IMR-90 (cell line): ENCODE measurements around the gene PHPT1.

Experiments
- BHLHE40 ChIP-seq: fragments of 150-350 bp; IDR thresholded peaks from 2 replicates; pipeline ENCODE4 v1.6.1; 2016; ENCODE audit warnings: mild to moderate bottlenecking, low read depth, low read length
- MAZ ChIP-seq: IDR thresholded peaks from 2 replicates; pipeline ENCODE4 v1.6.1; 2012; ENCODE audit warnings: low read depth, mild to moderate bottlenecking, low read length, improper control_type of control experiment, moderate library complexity, borderline replicate concordance
- MXI1 ChIP-seq: IDR thresholded peaks from 2 replicates; pipeline ENCODE4 v1.6.1; 2012; ENCODE audit warnings: low read depth, mild to moderate bottlenecking, low read length, moderate library complexity, borderline replicate concordance
- RAD21 ChIP-seq: IDR thresholded peaks from 2 replicates; pipeline ENCODE4 v1.6.1; 2012; ENCODE audit warnings: low read length, improper control_type of control experiment
- RFX5 ChIP-seq: IDR thresholded peaks from 2 replicates; pipeline ENCODE4 v1.8.0; 2012; ENCODE audit warnings: low read depth, mild to moderate bottlenecking, low read length, moderate library complexity
- TF ChIP-seq, protein P1 (sequence below): conservative IDR thresholded peaks from 2 replicates; pipeline ENCODE4 v1.5.1; 2012; ENCODE audit warnings: mild to moderate bottlenecking, low read depth, low read length, improper control_type of control experiment
- TF ChIP-seq, protein P2 (sequence below): fragments of 150-350 bp; IDR thresholded peaks from 2 replicates; pipeline ENCODE4 v1.6.1; 2017; ENCODE audit warnings: mild to moderate bottlenecking, antibody characterized with exemption, low read length, low read depth

- TF ChIP-seq, protein P1, sequence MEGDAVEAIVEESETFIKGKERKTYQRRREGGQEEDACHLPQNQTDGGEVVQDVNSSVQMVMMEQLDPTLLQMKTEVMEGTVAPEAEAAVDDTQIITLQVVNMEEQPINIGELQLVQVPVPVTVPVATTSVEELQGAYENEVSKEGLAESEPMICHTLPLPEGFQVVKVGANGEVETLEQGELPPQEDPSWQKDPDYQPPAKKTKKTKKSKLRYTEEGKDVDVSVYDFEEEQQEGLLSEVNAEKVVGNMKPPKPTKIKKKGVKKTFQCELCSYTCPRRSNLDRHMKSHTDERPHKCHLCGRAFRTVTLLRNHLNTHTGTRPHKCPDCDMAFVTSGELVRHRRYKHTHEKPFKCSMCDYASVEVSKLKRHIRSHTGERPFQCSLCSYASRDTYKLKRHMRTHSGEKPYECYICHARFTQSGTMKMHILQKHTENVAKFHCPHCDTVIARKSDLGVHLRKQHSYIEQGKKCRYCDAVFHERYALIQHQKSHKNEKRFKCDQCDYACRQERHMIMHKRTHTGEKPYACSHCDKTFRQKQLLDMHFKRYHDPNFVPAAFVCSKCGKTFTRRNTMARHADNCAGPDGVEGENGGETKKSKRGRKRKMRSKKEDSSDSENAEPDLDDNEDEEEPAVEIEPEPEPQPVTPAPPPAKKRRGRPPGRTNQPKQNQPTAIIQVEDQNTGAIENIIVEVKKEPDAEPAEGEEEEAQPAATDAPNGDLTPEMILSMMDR, result no peak
- TF ChIP-seq RAD21, result no peak
- no peak for TF ChIP-seq MXI1
- no peak for TF ChIP-seq RFX5
- TF ChIP-seq MAZ, result no peak
- no peak for TF ChIP-seq BHLHE40
- TF ChIP-seq, protein P2, sequence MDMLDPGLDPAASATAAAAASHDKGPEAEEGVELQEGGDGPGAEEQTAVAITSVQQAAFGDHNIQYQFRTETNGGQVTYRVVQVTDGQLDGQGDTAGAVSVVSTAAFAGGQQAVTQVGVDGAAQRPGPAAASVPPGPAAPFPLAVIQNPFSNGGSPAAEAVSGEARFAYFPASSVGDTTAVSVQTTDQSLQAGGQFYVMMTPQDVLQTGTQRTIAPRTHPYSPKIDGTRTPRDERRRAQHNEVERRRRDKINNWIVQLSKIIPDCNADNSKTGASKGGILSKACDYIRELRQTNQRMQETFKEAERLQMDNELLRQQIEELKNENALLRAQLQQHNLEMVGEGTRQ, result no peak
Observed at GRCh38 chr9:136844761-136845464, 4.3 kb upstream of the PHPT1 start.
